Mononuclear cell (primary cell): ENCODE data around the gene AGTR2. TPM values are rescaled to one million over a fixed set of nuclear protein-coding genes. Genes with fewer than 3 reads are reported as not detected.
"Not testable (repeated sequence)": the region's sequence is repeated elsewhere in the genome, so short reads cannot be mapped to it uniquely, and the experiment has no call there.

ENCODE experiments used
- H3K27me3 ChIP-seq: 2 replicates; pipeline ENCODE4 v1.6.0; 2011; ENCODE audit warnings: low read length, control low read depth; ENCODE audit not compliant: insufficient read depth
- H3K4me1 ChIP-seq: 2 replicates; pipeline ENCODE4 v1.5.1; 2011; ENCODE audit warnings: mild to moderate bottlenecking, low read length, control low read depth; ENCODE audit not compliant: insufficient read depth
- H3K4me3 ChIP-seq: 2 replicates; pipeline ENCODE4 v1.5.1; 2011; ENCODE audit warnings: mild to moderate bottlenecking, low read length, moderate library complexity
- H3K9me3 ChIP-seq: 2 replicates; pipeline ENCODE4 v1.5.1; 2011; ENCODE audit warnings: low read depth, mild to moderate bottlenecking, control low read depth, low read length
- total RNA-seq: library from RNA; depleted of rRNA; stranded (reverse); fragments of >200 nt; gene quantifications from one replicate; pipeline ENCODE4 v1.2.3, GENCODE V29; 2012

AGTR2 gene, protein sequence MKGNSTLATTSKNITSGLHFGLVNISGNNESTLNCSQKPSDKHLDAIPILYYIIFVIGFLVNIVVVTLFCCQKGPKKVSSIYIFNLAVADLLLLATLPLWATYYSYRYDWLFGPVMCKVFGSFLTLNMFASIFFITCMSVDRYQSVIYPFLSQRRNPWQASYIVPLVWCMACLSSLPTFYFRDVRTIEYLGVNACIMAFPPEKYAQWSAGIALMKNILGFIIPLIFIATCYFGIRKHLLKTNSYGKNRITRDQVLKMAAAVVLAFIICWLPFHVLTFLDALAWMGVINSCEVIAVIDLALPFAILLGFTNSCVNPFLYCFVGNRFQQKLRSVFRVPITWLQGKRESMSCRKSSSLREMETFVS
- total RNA-seq: not detected

DNA sequence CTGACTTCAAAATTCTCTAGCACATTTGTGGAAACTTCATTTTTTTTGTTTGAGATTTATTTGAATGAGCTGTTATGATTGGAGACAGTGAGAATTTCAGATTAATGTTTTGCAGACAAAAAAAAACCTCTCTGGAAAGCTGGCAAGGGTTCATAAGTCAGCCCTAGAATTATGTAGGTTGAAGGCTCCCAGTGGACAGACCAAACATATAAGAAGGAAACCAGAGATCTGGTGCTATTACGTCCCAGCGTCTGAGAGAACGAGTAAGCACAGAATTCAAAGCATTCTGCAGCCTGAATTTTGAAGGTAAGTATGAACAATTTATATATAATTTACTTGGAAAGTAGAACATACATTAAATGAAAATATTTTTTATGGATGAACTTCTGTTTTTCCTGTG lies at the start of gene AGTR2:
AGTR2 (plus strand) TSS at position 234 of the 400 bp plus-strand sequence. CDS start 1,537 bp downstream, outside the sequence.
- H3K9me3 ChIP-seq: no peaks in the 10 kb centered on the region
- no peaks in the 10 kb centered on the region for H3K4me1 ChIP-seq
- no peaks in the 10 kb centered on the region for H3K27me3 ChIP-seq
- no peak within 1 kb of the TSS for H3K4me3 ChIP-seq

DNA sequence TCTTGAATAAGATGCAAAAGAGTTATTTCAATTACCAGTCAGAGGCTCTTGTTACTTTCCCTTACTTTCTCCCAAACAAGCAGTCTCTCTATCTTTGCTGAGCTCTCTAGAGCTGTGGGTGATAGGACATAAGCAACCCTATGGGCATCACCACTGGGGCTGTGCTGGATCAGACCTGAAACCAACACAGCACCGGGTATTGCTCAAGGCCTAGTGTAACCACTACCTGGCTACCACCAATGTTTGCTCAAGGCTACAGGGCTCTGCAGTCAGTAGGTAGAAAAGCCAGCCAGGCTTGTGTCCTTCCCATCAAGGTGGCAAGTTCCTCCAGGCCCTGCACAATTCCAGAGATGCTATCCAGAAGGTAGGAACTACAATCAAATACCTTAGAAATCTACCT lies 35.3 kb upstream of the AGTR2 start:
- H3K4me3 ChIP-seq: no peak overlapping the region
- H3K9me3 ChIP-seq: no peaks in the 10 kb centered on the region
- H3K27me3 ChIP-seq: no peaks in the 10 kb centered on the region
- H3K4me1 ChIP-seq: no peaks in the 10 kb centered on the region

DNA sequence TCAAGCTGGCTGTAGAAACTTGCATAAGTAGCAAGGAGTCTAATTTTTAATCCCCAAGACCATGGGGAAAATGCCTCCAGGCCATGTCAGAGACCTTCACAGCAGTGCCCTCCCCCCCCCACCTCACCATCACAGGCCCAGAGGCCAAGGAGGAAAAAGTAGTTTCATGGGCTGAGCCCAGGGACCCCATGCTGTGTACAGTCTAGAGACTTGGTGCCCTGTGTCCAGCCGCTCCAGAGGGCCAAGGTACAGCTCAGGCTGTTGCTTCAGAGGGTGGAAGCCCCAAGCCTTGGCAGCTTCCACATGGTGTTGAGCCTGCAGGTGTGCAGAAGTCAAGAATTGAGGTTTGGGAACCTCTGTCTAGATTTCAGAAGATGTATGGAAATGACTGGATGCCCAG lies 29.3 kb upstream of the AGTR2 start:
- H3K4me1 ChIP-seq, H3K9me3 ChIP-seq, H3K4me3 ChIP-seq, H3K27me3 ChIP-seq: not testable (repeated sequence)

DNA sequence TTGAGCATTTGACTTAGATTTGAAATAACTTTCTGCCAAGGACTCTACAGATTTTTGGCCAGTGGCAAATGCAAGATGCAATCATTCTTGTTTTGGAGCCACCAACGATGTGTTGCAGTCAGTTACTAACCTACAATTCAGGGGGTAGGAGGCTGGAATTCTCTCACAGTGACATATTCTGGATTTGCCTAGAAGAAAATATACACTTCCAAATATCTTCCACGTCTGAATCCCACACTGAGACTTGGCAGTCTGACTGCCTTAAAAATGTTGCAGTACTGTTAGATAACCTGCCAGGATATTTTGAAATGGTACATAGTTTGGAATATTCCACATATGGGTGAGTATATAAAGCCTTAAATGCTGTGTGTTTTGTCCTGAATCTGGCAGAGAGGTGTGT lies 27.6 kb upstream of the AGTR2 start:
- Histone ChIP-seq H3K4me1 (no peaks in the 10 kb centered on the region), H3K4me3 (no peak overlapping the region), H3K27me3 (no peaks in the 10 kb centered on the region), H3K9me3 (no peaks in the 10 kb centered on the region)

DNA sequence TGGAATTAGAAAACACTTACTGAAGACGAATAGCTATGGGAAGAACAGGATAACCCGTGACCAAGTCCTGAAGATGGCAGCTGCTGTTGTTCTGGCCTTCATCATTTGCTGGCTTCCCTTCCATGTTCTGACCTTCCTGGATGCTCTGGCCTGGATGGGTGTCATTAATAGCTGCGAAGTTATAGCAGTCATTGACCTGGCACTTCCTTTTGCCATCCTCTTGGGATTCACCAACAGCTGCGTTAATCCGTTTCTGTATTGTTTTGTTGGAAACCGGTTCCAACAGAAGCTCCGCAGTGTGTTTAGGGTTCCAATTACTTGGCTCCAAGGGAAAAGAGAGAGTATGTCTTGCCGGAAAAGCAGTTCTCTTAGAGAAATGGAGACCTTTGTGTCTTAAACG lies 2.4 kb downstream of the AGTR2 start:
- no peaks in the 10 kb centered on the region for H3K9me3 ChIP-seq
- H3K4me3 ChIP-seq: no peak overlapping the region
- H3K27me3 ChIP-seq: no peaks in the 10 kb centered on the region
- H3K4me1 ChIP-seq: no peaks in the 10 kb centered on the region

DNA sequence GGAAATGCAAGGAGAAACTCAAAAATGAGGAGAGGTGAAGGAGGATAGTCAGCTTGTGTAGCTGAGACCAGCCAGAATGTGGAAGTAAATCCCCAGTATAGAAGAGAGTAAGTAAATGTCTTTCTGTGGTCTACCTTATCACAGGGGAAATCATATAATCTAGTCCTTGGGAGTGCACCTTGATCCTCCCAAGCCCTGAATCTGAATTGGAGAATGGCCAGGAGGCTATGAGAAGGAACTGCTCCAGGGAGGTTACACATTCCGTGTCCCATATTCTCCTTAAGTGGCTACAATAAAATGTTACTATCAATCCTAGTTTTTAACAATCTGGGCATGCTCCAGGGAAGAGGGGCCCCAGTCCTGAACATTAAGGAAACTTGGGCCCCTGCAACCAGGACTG lies 10.8 kb downstream of the AGTR2 start:
- no peaks in the 10 kb centered on the region for H3K4me1 ChIP-seq
- H3K4me3 ChIP-seq: no peak overlapping the region
- no peaks in the 10 kb centered on the region for H3K27me3 ChIP-seq
- H3K9me3 ChIP-seq: no peaks in the 10 kb centered on the region

DNA sequence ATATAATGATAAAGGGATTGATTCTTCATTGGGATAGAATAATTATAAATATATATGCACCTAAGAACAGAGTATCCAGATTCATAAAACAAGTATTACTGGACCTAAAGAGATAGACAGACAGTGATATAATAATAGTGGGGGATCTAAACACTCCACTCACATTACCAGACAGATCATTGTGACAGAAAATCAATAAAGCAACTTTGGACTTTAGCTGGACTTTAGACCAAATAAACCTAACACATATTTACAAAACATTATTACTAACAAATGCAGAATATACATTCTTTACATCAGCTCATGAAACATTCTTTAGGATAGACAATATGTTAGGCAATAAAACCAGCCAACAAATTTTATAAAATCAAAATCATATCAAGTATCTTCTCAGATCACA lies 14.6 kb downstream of the AGTR2 start:
- Histone ChIP-seq H3K9me3 (no peaks in the 10 kb centered on the region), H3K4me1 (no peaks in the 10 kb centered on the region), H3K27me3 (no peaks in the 10 kb centered on the region), H3K4me3 (no peak overlapping the region)

DNA sequence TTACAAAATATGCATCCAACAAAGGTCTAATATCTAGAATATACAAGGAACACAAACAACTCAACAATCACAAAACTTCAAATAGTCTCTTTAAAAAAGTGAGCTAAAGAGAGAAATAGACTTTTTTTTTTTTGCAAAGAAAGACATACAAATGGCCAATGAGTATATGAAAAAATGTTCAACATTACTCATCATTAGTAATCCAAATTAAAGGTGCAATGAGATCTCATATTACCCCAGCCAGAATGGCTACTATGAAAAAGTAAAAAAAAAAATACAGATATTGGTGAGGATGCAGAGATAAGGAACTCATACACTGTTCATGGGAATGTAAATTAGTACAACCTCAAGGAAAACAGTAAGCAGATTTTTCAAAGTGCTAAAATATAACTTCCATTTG lies 24.1 kb downstream of the AGTR2 start:
- Histone ChIP-seq H3K27me3 (no peaks in the 10 kb centered on the region), H3K9me3 (no peaks in the 10 kb centered on the region), H3K4me1 (no peaks in the 10 kb centered on the region), H3K4me3 (no peak overlapping the region)

DNA sequence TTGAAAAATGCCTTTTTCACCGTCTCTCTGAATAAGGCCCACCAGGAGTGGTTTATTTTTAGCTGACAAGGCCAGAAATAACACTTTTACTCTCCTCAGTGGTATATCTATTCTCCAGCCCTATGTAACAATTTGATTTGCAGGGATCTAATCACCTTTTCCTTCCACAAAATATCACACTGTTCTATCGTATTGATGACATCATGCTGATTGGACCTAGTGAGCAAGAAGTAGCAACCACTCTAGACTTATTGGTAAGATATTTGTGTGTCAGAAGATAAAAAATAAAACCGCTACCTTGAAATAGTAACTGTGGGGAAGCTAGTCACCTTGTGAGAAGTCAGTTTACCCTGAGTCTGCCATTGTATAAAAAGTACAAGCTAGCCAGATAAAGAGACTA lies 27.7 kb downstream of the AGTR2 start:
- H3K4me3 ChIP-seq: no peak overlapping the region
- no peaks in the 10 kb centered on the region for H3K4me1 ChIP-seq
- no peaks in the 10 kb centered on the region for H3K9me3 ChIP-seq
- H3K27me3 ChIP-seq: no peaks in the 10 kb centered on the region

DNA sequence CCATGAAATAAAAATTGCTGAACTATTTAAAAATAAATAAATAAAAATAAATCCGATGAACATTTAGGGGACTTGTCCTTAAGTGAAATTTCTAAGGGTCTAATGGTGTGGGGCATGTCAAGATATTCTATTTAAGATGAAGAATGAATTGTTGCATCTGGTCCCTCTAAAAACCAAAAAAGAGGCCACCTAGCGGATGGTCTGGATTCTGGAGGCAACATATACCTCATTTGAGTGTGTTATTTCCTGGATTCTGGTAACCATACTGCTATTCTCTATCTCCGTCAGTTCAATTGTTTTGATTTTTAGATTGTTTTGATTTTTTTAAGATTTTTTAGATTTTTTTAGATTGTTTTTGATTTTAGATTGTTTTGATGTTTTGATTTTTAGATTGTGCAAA lies 28.3 kb downstream of the AGTR2 start:
- Histone ChIP-seq H3K9me3 (no peaks in the 10 kb centered on the region), H3K4me1 (no peaks in the 10 kb centered on the region), H3K4me3 (no peak overlapping the region), H3K27me3 (no peaks in the 10 kb centered on the region)

DNA sequence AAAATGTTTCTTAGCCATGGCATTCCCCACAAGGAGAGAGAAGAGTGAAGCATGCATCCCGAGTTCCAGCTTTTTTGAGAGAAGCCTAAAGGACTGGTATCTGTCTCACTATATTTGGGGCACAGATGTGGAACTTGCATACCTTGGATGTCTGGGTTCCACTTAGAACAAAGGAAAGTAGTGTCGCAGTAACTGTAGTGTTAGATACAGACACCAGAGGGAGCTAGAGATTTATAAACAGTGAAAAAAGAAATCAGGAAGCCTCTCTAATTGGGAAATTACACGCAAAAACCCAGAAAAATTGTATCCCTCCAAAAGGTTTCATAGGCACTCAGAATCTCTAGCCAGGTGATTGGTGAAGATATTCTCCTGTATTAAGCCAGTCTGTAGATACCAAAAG lies 34.4 kb downstream of the AGTR2 start:
- Histone ChIP-seq H3K9me3 (no peaks in the 10 kb centered on the region), H3K27me3 (no peaks in the 10 kb centered on the region), H3K4me3 (no peak overlapping the region), H3K4me1 (no peaks in the 10 kb centered on the region)

DNA sequence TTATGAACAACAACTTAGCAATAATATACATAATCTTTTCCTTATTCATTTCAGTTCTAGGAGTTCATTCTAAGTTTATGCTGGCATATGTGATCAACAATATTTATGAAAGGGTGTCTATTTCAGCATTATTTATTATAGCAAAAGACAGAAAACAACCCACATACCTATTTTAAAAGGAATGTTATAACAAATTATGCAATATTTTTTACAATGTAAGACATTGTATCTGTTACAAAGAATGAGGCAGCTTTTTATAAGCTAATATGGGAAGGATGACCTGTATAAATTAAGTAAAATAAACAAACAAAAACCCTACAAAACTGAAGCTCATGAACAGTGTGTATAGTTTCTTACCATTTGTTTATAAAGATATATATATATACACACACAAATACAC lies 42.7 kb downstream of the AGTR2 start:
- Histone ChIP-seq H3K9me3 (no peaks in the 10 kb centered on the region), H3K27me3 (no peaks in the 10 kb centered on the region), H3K4me3 (no peak overlapping the region)

DNA sequence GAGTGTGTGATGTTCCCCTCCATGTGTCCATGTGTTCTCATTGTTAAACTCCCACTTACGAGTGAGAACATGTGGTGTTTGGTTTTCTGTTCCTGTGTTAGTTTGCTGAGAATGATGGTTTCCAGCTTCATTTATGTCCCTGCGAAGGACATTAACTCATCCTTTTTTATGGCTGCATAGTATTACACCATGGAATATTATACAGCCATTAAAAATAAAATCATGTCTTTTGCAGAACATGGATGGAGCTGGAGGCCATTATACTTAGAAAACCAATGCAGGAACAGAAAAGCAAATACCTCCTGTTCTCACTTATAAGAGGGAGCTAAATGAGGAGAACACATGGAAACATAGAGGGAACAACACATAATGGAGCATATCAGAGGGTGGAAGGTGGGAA lies 46.5 kb downstream of the AGTR2 start:
- not testable (repeated sequence) for H3K27me3 ChIP-seq, H3K4me1 ChIP-seq, H3K9me3 ChIP-seq, H3K4me3 ChIP-seq

More for the DNA sequence above, 42.7 kb downstream of the AGTR2 start:
- no peaks in the 10 kb centered on the region for H3K4me1 ChIP-seq
